GM12892 (cell line): ENCODE results near the gene LEMD3.

Experiments used
- POLR2A ChIP-seq: IDR thresholded peaks from 2 replicates; pipeline ENCODE4 v1.6.1; 2011; ENCODE audit warnings: low read depth, low read length, control low read depth
- POLR2AphosphoS5 ChIP-seq: IDR thresholded peaks from 2 replicates; pipeline ENCODE4 v1.6.1; 2011; ENCODE audit warnings: low read depth, low read length, control low read depth
- TAF1 ChIP-seq: IDR thresholded peaks from 2 replicates; pipeline ENCODE4 v1.6.1; 2011; ENCODE audit warnings: low read depth, mild to moderate bottlenecking, control low read depth, low read length, borderline replicate concordance

GRCh38 chr12:65263777-65264176, 94.4 kb downstream of the LEMD3 start:
- TF ChIP-seq POLR2AphosphoS5 (no peak), POLR2A (no peak), TAF1 (no peak)
